ENCODE data around the gene LRR1.
"Not testable (repeated sequence)": the region's sequence is repeated elsewhere in the genome, so short reads cannot be mapped to it uniquely, and the experiment has no call there.

LRR1 gene

GRCh38 chr14:49578141-49578540 lies 20.6 kb upstream of the LRR1 start:
- H3K36me3 ChIP-seq (ENCODE audit: insufficient read depth, low read length) = peaks cover 36% of the 10 kb centered on the region
- no peak overlapping the region for H3K4me2 ChIP-seq (ENCODE audit: low read length)
- H3K9ac ChIP-seq (ENCODE audit: low read depth, low read length) = no peak overlapping the region
- H3K4me1 ChIP-seq (ENCODE audit: control insufficient read depth, insufficient read depth, low read length) = no peaks in the 10 kb centered on the region
- H3K27me3 ChIP-seq (ENCODE audit: control insufficient read depth, insufficient read depth, low read length) = no peaks in the 10 kb centered on the region
- no peaks in the 10 kb centered on the region for H3K9me3 ChIP-seq (replicated peaks; ENCODE audit: low read length)
- no peak overlapping the region for H3K4me3 ChIP-seq (ENCODE audit: low read length)

GRCh38 chr14:49579841-49580240 lies 18.9 kb upstream of the LRR1 start:
- peaks cover 10% of the 10 kb centered on the region for H3K4me1 ChIP-seq (ENCODE audit: control insufficient read depth, insufficient read depth, low read length)
- no peaks in the 10 kb centered on the region for H3K9me3 ChIP-seq (replicated peaks; ENCODE audit: low read length)
- no peak overlapping the region for H3K4me3 ChIP-seq (ENCODE audit: low read length)
- H3K4me2 ChIP-seq (ENCODE audit: low read length) = no peak overlapping the region
- H3K36me3 ChIP-seq (ENCODE audit: insufficient read depth, low read length) = peaks cover 40% of the 10 kb centered on the region
- no peak overlapping the region for H3K9ac ChIP-seq (ENCODE audit: low read depth, low read length)
- no peaks in the 10 kb centered on the region for H3K27me3 ChIP-seq (ENCODE audit: control insufficient read depth, insufficient read depth, low read length)

GRCh38 chr14:49581209-49582112 lies 17.3 kb upstream of the LRR1 start:
- H3K9ac ChIP-seq (ENCODE audit: low read depth, low read length) = no peak overlapping the region
- H3K4me1 ChIP-seq (ENCODE audit: control insufficient read depth, insufficient read depth, low read length) = peaks cover 10% of the 10 kb centered on the region
- no peaks in the 10 kb centered on the region for H3K27me3 ChIP-seq (ENCODE audit: control insufficient read depth, insufficient read depth, low read length)
- H3K36me3 ChIP-seq (ENCODE audit: insufficient read depth, low read length) = peaks cover 31% of the 10 kb centered on the region
- no peaks in the 10 kb centered on the region for H3K9me3 ChIP-seq (replicated peaks; ENCODE audit: low read length)
- no peak overlapping the region for H3K4me3 ChIP-seq (ENCODE audit: low read length)
- H3K4me2 ChIP-seq (ENCODE audit: low read length) = no peak overlapping the region

- Histone ChIP-seq H3K36me3 (ENCODE audit: insufficient read depth, low read length) (peaks cover 31% of the 10 kb centered on the region), H3K4me2 (ENCODE audit: low read length) (no peak overlapping the region), H3K9ac (ENCODE audit: low read depth, low read length) (no peak overlapping the region), H3K4me1 (ENCODE audit: control insufficient read depth, insufficient read depth, low read length) (peaks cover 10% of the 10 kb centered on the region), H3K9me3 (replicated peaks; ENCODE audit: low read length) (no peaks in the 10 kb centered on the region), H3K4me3 (ENCODE audit: low read length) (no peak overlapping the region), H3K27me3 (ENCODE audit: control insufficient read depth, insufficient read depth, low read length) (no peaks in the 10 kb centered on the region)
Measured at GRCh38 chr14:49582113-49582977, 16.4 kb upstream of the LRR1 start.

GRCh38 chr14:49583629-49584028 lies 15.1 kb upstream of the LRR1 start:
- Histone ChIP-seq H3K4me3 (ENCODE audit: low read length) (peak overlapping the region; percentile 85), H3K27me3 (ENCODE audit: control insufficient read depth, insufficient read depth, low read length) (no peaks in the 10 kb centered on the region), H3K36me3 (ENCODE audit: insufficient read depth, low read length) (peaks cover 31% of the 10 kb centered on the region), H3K9ac (ENCODE audit: low read depth, low read length) (no peak overlapping the region), H3K4me1 (ENCODE audit: control insufficient read depth, insufficient read depth, low read length) (peaks cover 10% of the 10 kb centered on the region), H3K4me2 (ENCODE audit: low read length) (peak overlapping the region; percentile 70), H3K9me3 (replicated peaks; ENCODE audit: low read length) (no peaks in the 10 kb centered on the region)

- Histone ChIP-seq H3K4me1 (ENCODE audit: control insufficient read depth, insufficient read depth, low read length) (peaks cover 10% of the 10 kb centered on the region), H3K27me3 (ENCODE audit: control insufficient read depth, insufficient read depth, low read length) (no peaks in the 10 kb centered on the region), H3K9me3 (replicated peaks; ENCODE audit: low read length) (no peaks in the 10 kb centered on the region), H3K36me3 (ENCODE audit: insufficient read depth, low read length) (peaks cover 31% of the 10 kb centered on the region), H3K4me3 (ENCODE audit: low read length) (peak overlapping the region; percentile 85), H3K4me2 (ENCODE audit: low read length) (peak overlapping the region; percentile 70), H3K9ac (ENCODE audit: low read depth, low read length) (peak overlapping the region; percentile 95)
Measured at GRCh38 chr14:49584058-49584457, 14.7 kb upstream of the LRR1 start.

- not testable (repeated sequence) for H3K27me3 ChIP-seq (ENCODE audit: control insufficient read depth, insufficient read depth, low read length)
- Histone ChIP-seq H3K36me3 (ENCODE audit: insufficient read depth, low read length) (peaks cover 26% of the 10 kb centered on the region), H3K9ac (ENCODE audit: low read depth, low read length) (peak overlapping the region; percentile 95)
Measured at GRCh38 chr14:49584981-49585640, 13.6 kb upstream of the LRR1 start.

GRCh38 chr14:49585803-49586672 lies 12.7 kb upstream of the LRR1 start, which contains the start of gene RPS29:
Gene RPS29 (minus strand): TSS chr14:49586380. CDS start chr14:49586346, 34 bp downstream.
- Histone ChIP-seq H3K36me3 (ENCODE audit: insufficient read depth, low read length) (peaks cover 26% of the 10 kb centered on the region), H3K9ac (ENCODE audit: low read depth, low read length) (peak within 1 kb of the TSS; percentile 95), H3K4me3 (ENCODE audit: low read length) (peak within 1 kb of the TSS; percentile 85), H3K4me1 (ENCODE audit: control insufficient read depth, insufficient read depth, low read length) (peaks cover 10% of the 10 kb centered on the region), H3K9me3 (replicated peaks; ENCODE audit: low read length) (no peaks in the 10 kb centered on the region), H3K27me3 (ENCODE audit: control insufficient read depth, insufficient read depth, low read length) (no peaks in the 10 kb centered on the region), H3K4me2 (ENCODE audit: low read length) (peak within 1 kb of the TSS; percentile 70)

More at GRCh38 chr14:49584981-49585640, 13.6 kb upstream of the LRR1 start:
- H3K9me3 ChIP-seq (replicated peaks; ENCODE audit: low read length) = not testable (repeated sequence)
- peak overlapping the region; percentile 85 for H3K4me3 ChIP-seq (ENCODE audit: low read length)
- H3K4me1 ChIP-seq (ENCODE audit: control insufficient read depth, insufficient read depth, low read length) = peaks cover 10% of the 10 kb centered on the region
- H3K4me2 ChIP-seq (ENCODE audit: low read length) = peak overlapping the region; percentile 70

GRCh38 chr14:49586673-49587460 lies 11.9 kb upstream of the LRR1 start:
- peak overlapping the region; percentile 49 for H3K4me2 ChIP-seq (ENCODE audit: low read length)
- peaks cover 26% of the 10 kb centered on the region for H3K36me3 ChIP-seq (ENCODE audit: insufficient read depth, low read length)
- no peaks in the 10 kb centered on the region for H3K9me3 ChIP-seq (replicated peaks; ENCODE audit: low read length)
- H3K27me3 ChIP-seq (ENCODE audit: control insufficient read depth, insufficient read depth, low read length) = no peaks in the 10 kb centered on the region
- H3K9ac ChIP-seq (ENCODE audit: low read depth, low read length) = peak overlapping the region; percentile 9
- H3K4me3 ChIP-seq (ENCODE audit: low read length) = peak overlapping the region; percentile 32
- peaks cover 10% of the 10 kb centered on the region for H3K4me1 ChIP-seq (ENCODE audit: control insufficient read depth, insufficient read depth, low read length)

- peaks cover 4% of the 10 kb centered on the region for H3K4me1 ChIP-seq (ENCODE audit: control insufficient read depth, insufficient read depth, low read length)
- no peak overlapping the region for H3K9ac ChIP-seq (ENCODE audit: low read depth, low read length)
- no peaks in the 10 kb centered on the region for H3K27me3 ChIP-seq (ENCODE audit: control insufficient read depth, insufficient read depth, low read length)
- no peaks in the 10 kb centered on the region for H3K9me3 ChIP-seq (replicated peaks; ENCODE audit: low read length)
- peaks cover 5% of the 10 kb centered on the region for H3K36me3 ChIP-seq (ENCODE audit: insufficient read depth, low read length)
- H3K4me2 ChIP-seq (ENCODE audit: low read length) = no peak overlapping the region
- no peak overlapping the region for H3K4me3 ChIP-seq (ENCODE audit: low read length)
Measured at GRCh38 chr14:49589387-49589786, 9.4 kb upstream of the LRR1 start.

All from skeletal muscle satellite cell (primary cell).